GM12872 (cell line): ENCODE measurements around the gene AFTPH.

Experiments
- CTCF ChIP-seq: IDR thresholded peaks from 3 replicates; pipeline ENCODE4 v1.5.1; 2011; ENCODE audit warnings: low read depth, mild to moderate bottlenecking, low read length, moderate library complexity; ENCODE audit not compliant: insufficient read depth

Gene AFTPH

GRCh38 chr2:64534363-64534762 is 10.2 kb downstream of the AFTPH start:
- TF ChIP-seq CTCF, result no peak

- TF ChIP-seq CTCF, result no peak
These were observed 10.9 kb downstream of the AFTPH start for GRCh38 chr2:64535024-64535423.

DNA sequence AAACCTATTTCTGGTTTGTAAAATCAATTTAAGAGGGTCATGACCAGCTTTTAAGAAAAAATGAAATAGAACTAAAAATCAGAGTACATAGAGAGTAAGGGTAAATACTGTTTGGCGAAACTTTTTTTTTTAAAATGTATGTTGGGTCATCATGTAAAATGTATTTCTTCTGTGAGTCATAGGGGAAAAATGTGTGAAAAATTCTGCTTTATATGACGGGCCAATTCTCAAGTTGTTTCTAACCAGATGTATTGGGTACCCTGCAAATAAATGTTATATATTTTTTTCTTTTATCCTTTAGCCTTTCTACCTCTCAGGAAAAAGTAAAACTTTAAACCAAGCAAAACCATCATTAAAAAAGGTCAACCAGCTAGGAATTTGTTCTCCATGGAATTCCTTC is 13.9 kb downstream of the AFTPH start:
- no peak for TF ChIP-seq CTCF

DNA sequence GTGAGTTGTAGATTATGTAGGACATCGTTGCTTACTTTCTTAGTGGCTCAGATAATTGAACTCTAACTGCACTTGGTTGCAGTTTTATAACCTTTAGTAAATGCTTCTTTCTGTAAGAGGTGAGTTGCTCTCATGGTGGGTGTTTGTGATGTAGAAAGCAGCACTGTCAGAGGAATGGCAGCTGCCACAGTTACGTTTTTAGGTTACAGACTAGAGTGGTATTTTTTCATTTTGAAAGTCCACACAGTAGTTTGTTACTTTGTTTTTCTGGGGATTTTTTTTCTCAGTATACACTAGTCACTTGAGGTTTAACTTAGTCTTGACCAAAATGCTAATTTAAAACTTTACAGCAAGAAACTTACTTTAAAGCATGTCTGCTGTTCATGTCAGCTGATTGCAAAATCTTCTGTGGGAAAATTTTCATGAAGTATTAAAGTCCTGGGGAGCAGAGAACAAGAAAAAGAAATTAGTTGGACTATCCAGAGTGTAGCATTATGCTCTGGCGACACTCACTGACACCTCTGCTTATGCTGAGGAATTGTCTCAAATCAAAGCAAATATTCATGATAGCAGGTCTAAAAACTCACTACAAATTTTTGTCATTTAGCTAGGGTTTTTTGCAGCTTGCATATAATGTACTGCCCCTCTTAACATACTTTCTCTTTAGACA is 14.8 kb downstream of the AFTPH start:
- no peak for TF ChIP-seq CTCF

DNA sequence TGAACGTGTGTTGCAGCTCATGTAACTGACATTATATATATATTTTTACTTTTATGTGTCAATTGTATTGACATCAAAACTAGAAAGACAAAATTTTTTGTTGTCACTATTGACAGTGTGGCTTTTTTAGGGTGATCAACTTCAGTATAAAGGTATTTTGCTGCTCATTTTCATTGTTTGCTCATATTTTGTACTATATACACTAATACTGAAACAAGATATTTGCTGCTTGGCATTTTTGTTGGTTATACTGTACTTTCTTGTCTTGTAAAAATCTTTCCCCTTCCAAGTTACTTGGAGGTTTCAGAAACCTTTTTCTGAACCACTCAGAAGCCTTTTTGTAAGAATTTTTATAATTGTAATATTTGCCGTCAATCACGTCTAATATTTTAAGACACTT is 16.5 kb downstream of the AFTPH start:
- no peak for TF ChIP-seq CTCF

DNA sequence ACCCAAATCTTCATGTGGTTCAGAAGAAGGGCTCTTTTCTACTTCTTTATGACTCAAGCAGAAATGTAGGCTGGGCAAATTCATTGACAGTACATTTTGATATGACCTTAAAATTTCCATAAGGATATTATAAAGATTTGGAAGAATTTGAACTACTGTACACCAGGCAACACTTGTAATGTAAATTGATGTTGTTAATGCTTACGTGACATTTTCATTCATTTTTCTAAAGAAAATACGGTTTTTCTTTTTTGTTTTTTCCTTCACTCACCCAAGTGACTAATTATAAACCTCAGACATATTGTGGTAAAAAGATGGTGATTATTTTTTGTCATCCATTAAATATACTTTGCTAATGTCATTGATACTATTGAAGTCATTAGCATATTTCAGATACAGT is 17.4 kb downstream of the AFTPH start:
- TF ChIP-seq CTCF, result no peak

GRCh38 chr2:64542071-64543007 is 18.2 kb downstream of the AFTPH start:
- TF ChIP-seq CTCF, result no peak
